ENCODE measurements around the gene CEP20.

Gene CEP20

DNA sequence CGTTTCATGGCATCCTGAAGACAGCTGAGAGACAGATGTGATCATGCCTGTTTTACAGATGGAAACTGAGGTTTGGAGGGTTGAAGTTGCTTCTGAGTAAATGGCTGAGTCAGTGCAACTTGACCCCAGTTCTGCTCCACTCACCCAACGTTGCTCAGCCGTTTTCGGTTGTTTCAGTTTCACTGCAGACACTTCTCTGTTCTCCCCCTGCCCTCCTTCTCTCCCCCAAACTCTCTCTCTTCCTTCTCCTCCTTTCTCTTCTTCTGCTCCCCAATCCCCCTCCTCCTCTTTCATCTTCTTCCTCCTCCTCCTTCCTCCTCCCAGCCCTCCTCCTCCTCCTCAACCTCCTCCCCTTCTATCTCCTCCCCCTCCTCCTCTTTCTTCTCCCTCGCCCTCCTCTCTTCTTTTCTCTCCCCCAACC lies 9.4 kb upstream of the CEP20 start:
- no peak for DNase-seq

DNA sequence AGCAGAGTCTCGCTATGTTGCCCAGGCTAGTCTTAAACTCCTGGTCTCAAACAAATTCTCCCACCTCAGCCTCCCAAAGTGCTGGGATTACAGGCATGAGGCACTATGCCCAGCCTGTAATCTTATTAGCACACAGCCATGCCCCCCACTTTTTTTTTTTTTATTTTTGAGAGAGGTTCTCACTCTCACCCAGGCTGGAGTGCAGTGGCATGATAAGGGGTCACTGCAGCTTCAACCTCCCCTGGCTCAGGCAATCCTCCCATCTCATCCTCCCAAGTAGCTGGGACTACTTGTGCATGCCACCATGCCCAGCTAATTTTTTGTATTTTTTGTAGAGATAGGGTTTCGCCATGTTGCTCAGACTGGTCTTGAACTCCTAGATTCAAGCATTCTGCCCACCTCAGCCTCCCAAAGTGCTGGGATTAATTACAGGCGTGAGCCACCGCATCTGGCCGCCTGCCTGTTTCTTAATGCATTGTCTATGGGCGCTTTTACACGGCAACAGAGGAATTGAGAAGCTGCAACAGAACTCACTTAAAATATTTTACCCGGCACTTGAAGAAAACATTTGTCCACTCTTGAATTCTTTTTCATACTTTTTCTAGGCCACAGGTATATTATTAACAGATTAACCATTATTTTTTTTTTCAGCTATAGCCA lies 8.8 kb upstream of the CEP20 start:
- DNase-seq = no peak

DNA sequence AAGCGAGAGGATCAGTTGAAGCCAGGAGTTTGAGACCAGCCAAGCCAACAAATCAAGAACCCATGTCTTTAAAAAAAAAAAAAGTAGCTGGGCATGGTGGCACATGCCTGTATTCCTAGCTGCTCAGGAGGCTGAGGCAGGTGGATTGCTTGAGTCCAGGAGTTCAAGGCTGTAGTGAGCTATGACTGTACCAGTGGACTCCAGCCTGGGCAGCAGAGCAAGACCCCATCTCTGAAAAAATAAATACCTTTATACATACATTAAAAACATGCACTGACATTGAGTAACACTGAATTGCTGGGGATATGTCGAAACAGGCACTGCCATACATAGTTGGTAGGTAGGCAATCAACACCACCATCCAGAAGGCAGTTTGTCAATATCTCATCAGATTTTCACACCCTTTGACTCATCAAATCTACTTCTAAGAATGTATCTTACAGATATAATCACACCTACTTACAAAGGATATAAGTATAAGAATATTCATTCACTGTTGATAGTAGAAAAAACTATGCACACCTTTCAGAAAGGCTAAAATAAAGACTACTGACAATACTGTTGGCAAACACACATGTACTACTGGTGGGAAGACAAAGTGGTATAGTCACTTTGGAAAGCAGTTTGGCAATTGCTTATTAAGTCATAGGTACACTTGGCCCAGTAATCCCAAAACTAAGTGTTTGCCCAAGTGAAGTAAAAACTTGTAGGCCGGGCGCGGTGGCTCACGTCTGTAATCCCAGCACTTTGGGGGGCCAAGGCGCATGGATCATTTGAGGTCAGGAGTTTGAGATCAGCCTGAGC lies 6.4 kb upstream of the CEP20 start:
- DNase-seq = no peak

DNA sequence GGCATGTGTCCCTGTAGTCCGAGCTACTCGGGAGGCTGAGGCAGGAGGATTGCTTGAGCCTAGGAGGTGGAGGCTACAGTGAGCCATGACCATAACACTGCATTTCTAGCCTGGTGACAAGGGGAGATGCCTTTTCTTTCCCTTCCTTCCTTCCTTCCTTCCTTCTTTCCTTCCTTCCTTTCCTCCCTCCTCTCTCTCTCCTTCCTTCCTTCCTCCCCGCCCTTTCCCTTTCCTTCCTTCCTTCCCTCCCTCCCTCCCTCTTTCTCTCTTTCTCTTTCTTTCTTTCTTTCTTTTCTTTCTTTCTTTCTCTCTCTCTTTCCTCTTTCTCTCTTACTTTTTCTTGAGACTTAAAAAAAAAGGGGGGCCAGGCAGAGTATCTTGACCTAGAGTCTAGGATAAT lies 3.1 kb upstream of the CEP20 start:
- DNase-seq = no peak

DNA sequence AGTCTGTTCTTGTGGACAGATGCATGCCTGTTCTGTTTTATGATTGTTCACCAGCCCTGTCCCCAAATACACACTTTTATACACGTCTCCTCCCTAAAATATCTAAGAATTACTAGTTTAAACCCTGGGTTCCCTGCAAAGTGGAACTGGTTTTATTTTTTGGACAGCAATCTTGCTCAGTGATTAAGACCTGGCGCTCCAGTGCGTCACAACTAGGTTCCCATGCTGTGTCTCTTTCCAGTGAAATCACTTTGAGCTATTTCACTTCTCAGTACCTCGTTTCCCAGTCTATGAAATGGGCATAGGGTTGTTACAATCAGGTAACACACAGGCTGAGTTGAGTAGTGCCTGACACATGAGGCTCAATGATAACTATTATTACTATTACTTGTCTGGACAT lies 1.1 kb downstream of the CEP20 start:
- no peak for DNase-seq

DNA sequence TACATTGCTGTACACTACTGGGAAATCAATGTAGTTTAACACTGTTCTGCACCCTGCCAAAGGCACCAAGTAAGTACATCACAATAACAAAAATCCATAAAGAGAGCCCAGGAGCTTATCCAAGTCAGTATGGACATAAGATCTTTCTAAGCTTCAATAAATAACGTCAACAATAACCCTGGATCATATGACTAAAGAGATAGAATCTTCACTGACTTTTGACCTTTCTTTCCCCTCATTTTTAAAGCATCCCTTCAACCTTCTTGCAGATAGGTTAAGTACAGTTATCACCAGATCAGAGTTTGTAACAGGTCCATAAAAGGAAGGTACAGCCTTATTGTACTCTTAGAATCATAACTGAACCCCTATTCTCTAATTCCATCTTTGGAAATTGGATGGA lies 2.3 kb downstream of the CEP20 start:
- DNase-seq = no peak

DNA sequence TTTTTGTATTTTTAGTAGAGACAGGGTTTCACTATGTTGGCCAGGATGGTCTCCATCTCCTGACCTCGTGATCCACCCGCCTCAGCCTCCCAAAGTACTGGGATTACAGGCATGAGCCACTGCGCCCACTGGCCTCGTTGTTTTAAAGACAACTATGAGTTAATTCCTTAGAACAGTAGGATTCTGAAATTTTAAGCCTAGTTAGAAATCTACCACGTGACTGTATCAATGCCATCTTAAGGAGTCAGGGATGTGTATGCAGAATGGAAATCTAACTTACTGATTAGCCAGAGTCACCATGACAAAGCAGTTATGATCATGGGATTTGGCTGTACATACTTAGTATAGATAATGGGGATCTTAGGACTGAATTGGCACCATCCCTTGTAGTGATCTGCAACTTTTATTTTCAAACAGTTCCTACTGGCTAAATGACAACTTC lies 2.8 kb downstream of the CEP20 start:
- DNase-seq = no peak

DNA sequence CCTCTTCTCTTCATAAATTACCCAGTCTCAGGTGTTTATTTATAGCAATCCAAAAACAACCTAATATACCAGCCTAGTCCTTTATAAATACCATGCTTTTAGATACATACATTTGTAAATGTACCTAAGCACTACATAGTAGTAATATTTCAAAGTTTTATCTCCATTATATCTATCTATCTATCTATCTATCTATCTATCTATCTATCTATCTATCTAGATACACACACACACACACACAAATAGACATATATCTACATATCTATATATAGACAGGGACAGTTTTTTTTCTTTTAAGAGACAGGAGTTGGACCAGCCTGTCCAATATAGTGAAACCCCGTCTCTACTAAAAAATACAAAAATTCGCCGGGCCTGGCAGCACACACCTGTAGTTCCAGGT lies 5.8 kb downstream of the CEP20 start:
- DNase-seq = no peak

DNA sequence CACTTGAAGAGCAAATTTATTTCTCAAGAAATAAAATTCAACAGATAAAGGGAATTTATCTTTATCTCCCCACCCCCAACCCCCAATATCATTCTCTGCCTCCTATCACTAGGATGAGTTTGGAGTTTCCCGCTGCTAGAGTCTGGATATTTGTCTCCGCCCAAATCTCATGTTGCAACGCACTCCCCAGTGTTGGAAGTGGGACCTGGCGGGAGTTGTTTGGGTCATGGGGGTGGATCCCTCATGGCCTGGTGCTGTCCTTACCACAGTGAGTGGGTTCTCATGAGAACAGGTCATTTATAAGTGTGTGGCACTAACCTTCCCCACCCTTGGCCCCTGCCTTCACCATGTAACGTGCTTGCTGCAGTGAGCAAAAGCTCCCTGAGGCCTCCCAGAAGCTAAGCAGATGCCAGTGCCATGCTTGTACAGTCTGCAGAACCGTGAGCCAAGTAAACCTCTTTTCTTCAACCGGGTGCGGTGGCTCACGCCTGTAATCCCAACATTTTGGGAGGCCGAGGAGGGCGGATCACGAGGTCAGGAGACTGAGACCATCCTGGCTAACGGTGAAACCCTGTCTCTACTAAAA lies 6.5 kb downstream of the CEP20 start:
- DNase-seq = no peak

DNA sequence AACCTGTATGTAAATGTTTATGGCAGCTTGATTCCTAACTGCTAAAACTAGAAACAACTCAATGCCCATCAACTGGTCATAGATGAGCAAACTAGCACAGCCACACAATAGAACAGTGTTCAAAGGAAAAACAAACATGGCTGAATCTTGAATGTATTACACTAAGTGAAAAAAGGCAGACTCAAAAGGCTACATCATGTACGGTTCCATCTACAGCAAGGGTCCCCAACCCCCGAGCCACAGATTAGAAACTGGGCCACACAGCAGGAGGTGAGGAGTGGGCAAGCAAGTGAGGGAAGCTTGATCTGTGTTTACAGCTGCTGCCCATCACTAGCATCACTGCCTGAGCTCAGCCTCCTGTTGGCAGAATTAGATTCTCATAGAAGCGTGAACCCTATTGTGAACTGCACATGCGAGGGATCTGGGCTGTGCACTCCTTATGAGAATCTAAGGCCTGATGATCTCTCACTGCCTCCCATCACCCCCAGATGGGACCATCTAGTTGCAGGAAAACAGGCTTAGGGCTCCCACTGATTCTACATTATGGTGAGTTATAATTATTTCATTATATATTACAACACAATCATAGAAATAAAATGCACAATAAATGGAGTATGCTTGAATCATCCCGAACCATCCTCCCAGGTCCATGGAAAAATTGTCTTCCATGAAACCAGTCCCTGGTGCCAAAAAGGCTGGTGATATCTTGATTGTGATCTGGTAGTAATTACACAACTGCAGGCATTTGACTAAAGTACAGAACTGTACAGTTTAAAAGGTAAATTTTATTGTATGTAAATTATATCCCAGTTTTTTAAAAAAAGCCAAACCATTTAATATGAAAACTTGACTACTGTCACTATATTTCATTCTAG lies 7.7 kb downstream of the CEP20 start:
- DNase-seq = no peak

DNA sequence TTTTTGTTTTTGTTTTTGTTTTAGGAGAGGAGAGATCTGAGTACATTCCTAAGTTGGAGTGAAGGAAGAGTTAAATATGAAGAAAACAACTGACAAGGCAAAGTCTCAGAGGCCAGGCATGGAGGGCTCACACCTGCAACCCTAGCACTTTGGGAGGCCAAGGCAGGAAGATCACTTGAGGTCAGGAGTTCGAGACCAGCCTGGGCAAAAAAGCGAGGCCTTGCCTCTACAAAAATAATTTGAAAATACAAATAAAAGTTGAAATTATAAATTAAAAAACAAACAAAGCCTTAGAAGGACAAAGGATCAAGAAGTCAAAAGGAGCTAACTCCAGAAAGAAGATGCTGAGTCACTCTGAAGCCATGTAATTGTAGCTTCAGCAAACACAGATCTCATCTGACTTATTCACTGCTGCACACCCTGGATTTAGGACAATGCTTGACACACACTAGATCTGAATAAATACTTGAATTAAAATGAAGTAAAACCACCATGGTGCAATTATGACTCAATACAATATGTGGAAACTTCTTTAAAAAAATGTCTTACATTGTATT lies 9.1 kb downstream of the CEP20 start:
- DNase-seq = no peak

DNA sequence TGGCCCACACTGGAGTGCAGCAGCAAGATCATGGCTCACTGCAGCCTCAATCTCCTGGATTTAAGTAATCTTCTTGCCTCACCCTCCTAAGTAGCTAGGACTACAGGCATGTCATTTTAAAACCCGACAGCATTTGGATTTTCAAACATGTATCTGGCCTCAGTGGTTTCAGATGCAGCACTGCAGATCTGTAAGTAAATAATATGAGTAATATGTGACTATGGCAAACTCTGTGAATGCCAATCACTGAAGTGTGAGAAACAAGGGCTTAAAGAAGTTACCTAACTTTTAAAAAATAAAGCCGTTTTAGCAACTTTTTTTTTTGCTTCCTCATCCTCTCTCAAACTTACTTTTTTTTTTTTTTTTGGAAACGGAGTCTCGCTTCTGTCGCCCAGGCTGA lies 11.9 kb downstream of the CEP20 start:
- DNase-seq = no peak

DNA sequence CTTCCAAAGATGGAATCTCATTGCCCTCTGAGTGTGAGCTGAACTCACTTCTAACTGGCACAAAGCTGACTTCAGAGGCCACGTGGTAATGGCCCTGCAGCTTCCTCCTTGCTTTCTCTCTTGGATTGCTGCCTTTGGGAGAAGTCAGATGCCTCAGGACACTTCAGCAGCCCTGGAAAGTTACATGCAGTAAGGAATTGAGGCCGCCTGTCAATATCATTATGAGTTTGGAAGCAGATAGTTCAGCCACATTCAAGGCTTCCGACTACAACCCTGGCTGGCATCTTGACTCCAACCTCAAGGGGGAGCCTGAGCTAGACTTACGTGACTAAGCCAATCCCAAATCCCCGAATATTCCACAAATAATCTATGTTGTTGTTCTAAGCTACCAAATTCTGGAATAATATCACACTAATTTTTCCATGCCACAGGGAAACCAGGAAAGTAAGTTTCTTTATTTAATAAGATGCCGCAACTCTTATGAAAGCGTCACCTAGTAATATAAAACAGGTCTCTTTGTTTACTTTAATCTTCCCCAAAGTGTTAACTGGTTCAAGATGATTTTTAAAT lies 13.6 kb downstream of the CEP20 start:
- peak; percentile 35 for DNase-seq

DNA sequence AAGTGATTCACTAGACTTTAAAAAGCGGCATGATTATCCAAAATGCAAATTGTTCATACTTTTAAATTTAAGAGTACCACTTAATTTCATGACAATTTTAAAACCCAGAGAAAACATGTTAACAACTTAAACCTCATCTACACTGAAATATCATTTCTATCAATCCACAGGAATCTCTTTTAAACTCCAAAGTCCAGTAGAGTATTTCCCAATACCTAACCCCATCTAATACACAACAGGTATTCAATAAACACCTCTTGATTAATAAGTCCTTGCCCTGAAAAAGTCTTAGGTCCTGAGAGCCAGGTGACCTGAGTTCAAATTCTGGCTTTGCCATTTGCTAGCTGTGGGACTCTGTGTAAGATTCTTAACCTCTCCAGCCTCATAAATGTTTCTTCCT lies 14.7 kb downstream of the CEP20 start:
- DNase-seq = no peak

DNA sequence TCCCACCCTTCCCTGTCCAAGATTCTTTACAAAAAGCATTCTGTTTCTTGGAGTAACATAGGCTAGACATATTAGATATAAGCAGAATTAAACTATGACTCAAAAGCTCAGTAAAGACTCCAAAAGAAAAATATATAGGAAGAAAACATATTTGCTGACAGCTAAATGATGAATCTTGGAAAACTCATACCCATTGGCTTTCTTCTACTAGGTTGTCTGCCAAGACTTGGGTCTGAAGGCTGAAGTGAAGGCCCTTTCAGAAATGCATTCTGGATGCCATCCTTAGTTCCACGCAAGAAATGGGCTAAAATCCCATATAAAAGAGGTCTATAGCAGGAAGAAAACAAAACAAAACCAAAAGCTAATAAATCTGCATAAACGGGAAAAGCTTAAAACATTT lies 15.1 kb downstream of the CEP20 start:
- no peak for DNase-seq

DNA sequence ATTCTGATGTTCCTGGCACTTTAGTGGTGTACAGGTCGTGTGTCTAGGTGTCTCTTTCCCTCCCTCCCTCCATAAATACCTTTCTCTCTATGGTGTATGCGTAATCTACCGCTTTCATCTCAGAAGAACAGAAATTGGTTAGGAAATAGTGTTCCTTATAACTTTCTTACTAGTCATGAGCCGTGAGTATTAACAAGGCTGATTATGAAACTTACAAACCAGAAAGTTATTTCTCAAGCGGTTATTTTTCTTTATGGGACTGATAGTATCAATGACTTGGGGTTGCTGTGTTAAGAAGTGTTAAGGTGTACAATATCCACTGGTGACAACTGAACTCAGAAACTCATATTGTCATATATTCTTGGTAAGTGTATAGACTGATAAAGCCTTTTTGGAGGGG lies 18.4 kb downstream of the CEP20 start:
- DNase-seq = no peak

DNA sequence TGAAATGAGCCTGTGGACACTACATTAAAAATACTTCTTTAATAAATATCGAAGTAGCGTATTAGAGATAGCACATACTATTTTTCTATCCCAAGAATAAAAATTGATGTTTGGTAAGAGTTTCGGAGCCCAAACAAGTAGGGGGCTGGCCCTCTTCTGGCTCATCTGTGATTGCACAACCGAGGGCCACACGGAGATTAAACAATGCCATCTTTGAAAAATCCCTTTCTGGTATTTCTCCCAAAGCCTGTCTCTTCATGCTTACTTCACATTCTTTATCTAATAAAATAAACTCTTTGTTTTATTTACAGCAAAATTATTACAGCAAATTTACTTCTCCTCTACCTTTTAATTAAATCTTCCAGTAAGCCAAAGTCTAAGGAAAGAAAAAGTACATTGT lies 22.0 kb downstream of the CEP20 start:
- DNase-seq = no peak

DNA sequence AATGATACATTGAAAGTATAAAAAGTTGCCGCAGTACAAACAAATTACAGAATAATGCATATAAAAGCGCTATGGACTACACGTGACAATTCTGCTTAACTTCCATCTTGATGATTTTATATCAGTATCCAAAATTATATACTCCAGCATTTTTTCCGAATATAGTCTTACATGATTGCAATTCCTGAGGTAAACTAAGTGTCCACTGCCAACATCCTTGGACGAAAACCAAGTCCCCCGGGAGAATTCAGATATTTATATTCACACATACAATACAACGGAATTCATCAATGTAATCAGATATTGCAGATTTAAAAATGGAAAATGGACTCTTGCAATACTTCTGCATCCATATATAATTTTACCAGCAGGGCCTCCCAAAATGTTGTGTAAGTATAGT lies 22.7 kb downstream of the CEP20 start:
- no peak for DNase-seq

DNA sequence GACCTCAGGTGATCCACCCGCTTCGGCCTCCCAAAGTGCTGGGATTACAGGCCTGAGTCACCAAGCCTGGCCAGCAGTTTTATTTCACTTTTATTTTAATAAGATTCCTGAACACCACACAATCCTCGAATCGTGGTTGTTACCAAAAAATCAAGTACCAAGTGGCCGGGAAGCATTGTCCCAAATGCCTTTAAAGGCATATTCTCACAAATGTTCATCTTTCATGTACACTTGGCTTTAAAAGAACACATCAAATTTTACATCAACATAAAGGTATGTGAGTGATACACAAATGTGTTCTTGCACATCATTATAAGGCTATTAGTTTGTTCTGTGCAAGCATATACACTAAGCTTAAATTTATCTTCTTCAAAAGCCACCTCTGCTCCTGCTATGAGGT lies 23.5 kb downstream of the CEP20 start:
- no peak for DNase-seq

DNA sequence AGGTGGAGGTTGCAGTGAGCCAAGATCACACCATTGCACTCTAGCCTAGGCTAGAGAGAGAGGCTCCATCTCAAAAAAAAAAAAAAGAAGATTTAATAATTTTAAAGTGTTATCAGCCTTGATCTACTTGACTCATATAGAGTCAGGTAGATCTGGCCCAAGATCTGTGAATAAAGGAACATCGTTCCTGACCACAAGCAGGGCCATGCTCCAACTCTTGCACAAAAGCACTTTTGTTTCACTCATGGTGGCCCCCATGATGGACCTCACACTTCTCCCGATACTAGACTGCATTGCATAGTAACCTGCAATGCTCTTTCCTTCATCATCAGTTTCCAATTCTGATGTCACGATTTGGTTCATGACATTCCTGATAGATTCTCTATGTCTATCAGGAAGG lies 26.4 kb downstream of the CEP20 start:
- DNase-seq = no peak

DNA sequence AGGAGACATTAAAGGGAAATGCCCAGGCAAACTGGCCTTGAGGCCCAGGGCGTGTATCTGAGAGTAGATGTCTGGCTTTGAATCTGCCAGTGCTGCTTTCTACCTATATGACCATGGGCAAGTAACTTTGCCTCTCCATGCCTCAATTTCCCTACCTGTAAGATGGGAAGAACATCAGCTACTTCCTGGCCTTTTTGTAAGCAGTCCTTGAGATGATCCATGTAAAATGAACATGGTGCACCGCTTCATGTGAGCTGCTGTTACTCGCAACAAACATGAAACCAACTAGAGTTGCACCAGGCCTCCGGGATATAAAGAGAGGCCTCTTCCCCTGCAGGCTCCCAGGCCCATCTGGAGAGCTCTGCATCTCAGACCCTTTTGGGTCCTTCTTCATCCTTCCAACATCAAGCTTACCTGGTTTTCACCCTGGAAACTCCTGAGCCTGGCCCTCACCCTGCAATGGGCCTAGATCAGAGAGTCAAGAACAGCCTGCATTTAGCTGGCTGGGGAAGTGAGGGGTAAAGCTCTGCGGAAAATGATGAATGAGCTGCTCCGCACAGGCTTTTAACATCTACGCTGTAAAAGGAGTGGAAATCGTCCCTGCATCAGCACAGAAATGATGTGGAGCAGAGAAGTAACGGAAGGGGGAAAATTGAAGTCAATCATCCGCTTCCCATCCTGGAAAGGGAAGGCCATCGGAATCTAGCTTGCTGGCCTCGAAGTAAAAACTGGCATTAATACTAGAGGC lies 29.3 kb downstream of the CEP20 start:
- no peak for DNase-seq

Data from NCI-H1694 treated with DMSO at 0.1 percent for 48 hours (cell line).